KG1 (cell line): ENCODE measurements around the gene SP110.
"Not testable (repeated sequence)": the region's sequence is repeated elsewhere in the genome, so short reads cannot be mapped to it uniquely, and the experiment has no call there.

ENCODE experiments used
- DNase-seq: peaks from one replicate; lab custom pipeline; 2025; lab: John Stamatoyannopoulos, UW

The SP110 gene

DNA sequence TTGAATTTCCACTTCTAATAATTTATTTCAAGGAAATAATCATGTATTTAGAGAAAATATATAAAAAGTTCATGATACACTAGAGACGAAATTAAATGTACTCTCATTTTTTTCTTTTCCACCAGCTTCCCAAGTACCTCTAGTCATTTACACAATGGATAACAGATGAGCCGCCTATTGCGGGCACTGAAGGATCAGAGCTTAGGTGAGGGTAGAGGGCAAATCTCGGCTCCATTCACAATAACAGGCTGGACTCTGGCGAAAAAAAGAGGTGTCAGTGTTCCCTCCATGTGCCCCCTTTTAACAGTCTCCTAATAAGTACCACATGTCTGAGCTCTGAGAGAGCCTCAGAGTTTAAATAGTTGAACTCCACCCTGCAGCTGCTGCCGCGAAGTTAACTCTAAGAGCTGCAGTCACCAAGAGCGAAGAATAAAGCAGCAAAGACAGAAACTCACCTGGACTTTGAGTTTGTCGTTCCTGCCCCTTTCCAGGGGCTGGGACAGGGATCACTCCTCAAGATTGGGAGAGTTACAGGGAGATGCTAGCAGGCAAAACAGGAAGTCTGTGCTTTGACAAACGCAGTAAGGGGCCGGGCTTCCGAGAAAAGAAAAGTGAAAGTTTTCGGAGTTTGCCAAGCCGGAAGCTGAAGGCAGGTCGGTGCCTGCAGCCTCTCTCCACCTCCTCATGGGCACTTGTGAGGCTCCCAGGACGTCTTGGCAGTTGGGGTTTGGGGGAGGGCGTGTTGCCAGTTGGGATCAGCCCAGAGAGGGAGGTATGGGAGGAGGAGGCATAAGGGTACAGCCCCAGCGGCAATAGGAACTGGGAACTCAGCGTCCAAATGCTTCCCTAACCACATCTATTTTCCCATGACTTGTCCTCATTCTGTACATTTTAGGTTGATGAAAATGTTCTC lies at the start of gene SP110:
SP110 (minus strand) TSS at position 566 of the 913 bp plus-strand sequence. CDS start 3,057 bp downstream, outside the sequence.
- peak; percentile 75 for DNase-seq

DNA sequence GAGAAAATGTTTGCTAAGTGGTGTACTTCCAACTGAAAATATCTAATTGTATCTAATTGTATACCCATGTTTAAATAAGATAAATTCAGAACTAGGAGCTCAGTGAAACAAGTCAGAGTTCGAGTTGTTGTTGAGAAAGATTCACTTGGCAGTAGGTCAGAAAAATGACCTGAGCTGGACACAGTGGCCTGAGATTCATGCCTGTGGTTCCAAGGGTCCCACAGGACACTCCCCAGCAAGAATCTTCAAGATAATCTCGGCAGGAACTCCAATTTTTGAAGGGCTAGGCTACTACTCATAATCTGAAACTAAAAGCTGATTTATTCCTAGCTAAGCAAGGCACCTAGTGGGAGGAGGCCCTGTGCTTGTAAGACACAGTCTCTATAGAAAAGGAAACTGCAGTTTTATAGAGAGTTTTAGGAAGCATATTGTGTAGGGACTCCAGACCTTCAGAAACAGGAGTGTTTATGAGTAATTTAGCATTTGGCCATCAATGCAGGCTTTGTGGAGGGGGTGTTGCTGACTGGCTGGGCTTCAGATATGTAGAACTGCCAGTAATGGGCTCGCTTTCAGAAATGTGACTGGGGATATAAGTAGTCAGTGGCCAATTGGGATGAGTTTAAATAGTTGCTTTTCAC lies 48.9 kb upstream of the SP110 start:
- DNase-seq = no peak

DNA sequence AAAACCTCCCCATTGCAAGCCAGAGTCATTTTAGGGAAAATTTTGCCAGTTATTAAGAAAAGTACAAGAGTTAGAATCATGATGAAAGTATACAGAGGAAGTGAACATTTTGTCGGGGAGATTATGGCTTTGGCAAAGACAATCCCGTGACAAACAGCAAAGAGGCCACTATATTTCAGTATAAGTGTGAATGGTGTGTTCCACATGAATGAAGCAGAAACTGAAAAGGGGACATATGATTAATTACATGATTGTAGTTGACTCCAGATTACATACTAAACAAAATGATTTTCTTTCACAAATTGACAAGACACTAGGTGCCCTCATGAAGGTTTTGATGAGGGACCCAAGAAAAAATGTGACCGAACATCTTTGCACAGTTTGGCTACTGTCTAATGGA lies 47.8 kb upstream of the SP110 start:
- DNase-seq = no peak

DNA sequence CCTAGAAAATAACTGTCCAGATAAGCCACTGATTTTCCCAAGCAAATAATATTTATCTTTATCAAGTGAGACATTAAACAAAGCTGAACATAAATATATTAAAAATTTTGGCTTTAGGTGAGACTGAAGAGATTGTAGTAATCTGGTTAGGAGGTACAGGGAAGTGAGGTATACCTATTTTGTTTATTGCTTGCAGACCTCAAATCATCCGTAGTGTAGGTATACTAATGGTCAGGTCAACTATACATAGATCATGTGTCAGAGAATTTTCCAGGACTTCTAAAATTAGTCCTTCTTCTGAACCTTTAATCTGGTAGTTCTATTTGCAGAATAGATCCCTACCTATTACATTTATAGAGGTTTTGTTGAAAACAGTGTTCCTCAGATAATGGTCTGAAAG lies 47.3 kb upstream of the SP110 start:
- no peak for DNase-seq

DNA sequence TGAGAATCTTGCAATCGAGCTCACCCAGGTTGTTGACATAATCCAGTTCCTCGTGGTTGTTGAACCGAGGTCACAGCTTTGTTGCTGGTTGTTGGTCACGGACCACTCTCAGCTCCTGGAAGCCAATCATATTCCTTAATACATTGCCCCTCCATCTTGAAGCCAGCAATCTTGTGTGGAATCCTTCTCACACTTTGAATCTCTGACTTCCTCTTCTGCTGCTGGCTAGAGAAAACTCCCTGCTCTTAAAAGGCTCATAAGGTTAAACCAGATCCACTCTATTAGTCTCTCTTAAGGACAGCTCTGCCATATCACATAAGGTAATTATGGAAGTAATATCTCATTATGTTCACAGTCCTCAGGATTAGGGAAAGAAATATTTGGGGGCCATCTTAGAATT lies 46.9 kb upstream of the SP110 start:
- DNase-seq = no peak

DNA sequence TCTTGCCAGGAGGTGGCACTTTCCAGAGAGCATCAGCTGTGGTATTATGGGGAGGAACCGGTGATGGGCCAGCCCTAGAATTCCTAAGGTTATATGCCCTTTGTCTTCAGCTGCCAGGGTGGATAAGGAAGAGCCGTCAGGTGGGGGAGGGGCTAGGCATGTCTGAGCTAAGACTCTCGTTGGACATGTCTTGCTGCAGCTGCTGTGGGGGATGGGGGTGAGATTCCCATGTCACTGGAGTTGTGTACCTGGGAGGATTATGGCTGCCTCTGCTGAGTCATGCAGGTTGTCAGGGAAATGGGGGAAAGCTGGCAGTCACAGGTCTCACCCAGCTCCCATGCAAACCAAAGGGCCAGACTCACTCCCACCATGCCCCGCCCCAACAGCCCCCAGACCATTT lies 45.2 kb upstream of the SP110 start:
- DNase-seq = not testable (repeated sequence)

DNA sequence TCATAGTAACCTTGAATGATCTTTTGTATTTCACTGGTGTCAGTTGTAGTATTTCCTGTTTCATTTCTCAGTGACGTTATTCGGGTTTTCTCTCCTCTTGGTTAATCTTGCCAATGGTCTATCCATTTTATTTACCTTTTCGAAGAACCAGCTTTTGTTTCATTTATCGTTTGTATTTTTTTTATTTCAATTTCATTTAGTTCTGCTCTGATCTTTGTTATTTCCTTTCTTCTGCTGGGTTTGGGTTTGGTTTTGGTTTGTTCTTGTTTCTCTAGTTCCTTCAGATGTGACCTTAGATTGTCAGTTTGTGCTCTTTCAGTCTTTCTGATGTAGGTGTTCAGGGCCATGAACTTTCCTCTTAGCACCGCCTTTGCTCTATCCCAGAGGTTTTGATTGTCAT lies 42.5 kb upstream of the SP110 start:
- no peak for DNase-seq

DNA sequence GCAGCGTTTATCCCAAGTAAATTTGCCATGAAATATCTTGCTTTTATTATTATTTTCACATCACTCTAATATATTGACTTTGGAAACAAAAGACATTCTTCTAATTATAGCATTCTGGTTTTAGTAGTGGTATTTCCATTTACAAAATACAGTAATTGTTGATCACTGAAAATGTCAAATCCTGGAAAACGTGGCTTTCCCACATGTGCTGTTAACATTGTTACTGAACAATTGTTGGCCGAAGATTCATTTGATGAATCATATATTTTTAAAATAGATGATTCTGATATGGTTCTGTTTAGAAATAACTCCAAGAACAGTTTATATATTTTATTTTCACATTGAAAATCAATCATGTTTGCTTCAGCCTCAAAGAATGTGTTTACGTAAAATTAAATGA lies 38.7 kb upstream of the SP110 start:
- no peak for DNase-seq

DNA sequence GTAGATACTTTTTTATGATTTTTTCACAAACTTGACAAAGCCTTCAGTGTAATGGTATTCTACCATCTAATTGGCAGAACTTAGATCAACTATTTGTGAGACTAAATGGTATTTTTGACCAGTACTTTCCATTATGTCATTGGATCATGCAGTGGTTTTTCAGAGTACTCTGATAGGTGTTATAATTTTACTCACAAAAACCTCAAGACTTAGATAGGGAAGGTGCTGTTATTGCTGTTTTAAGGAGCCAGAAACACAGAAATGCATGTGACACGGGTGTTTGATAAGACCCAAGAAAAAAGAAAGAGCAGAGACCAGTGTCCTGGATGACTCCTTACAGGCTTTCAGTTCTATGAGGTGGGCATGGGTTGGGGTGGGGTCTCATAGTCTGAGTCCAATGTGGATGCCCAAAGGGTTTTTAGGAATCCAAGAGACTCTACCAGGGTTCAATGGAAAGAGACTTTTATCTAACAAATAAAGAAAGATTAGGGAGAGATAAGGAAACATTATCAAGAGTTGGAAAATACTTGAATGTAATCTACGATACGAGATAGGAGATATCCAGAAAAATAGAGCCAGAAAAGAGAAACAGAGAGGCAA lies 37.0 kb upstream of the SP110 start:
- DNase-seq = no peak

DNA sequence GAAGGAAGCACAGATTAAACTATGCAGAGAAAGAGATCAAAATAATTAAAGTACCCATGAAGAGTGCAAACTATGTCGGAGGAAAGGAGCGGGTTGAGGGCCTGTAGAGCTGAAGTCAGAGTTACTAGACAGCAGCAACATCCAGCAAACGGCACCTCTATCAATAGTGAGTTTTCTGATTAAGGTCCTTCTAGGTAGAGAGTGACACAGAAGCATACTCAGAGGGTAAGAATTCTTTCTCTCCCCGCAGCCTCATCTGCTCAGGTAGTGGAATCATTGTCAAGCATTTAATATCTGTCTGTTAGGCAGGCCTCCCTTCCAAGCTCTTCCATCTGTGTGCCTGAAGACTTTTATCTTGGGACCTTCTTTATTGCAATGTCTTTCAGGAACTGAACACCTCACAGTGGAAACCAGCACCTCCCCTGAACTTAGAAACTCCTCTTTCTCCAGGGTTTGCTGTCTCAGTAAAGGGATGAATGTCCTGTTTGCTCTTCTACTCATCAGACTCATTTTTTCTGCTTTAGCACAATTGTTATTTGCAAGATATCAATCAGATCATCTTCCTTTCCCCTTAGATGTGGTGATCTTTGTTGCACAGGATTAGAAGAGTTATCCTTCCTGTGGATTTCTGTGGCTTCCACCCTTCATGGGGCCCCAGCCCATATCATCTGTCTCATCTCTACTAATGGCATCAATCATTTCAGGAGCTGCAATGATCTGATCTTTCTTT lies 34.5 kb upstream of the SP110 start:
- no peak for DNase-seq

DNA sequence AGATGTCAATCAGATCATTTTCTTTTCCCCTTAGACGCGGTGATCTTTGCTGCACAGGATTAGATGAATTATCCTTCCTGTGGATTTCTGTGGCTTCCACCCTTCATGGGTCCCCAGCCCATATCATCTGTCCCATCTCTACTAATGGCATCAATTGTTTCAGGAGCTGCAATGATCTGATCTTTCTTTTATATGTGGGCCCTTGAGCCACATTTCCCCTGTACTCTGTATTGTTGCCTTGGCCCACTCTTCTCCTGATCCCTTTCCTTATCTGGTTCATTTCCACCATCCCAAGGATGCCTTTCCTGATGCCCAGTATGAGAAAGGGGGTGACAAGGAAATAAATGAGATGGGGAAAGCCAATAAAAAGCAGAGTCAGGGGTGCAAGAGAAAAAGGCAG lies 30.4 kb upstream of the SP110 start:
- no peak for DNase-seq

DNA sequence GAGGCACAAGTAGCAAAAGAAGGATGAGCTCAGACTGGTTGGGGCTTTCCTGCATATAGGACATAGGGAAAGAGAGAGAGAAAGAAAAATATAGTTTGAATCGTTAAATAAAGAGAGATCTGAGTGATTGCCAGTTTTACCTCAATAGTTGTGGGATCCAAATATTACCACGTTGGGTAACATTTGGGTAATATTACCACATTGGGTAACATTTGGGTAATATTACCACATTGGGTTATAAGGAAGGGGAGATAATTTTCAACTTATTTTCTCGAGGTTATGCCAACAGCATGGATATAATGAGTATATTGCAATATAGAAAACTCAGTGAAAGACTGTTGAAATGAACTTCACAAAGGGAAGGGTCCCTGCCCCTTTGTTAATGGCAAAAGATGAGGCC lies 26.4 kb upstream of the SP110 start:
- no peak for DNase-seq

DNA sequence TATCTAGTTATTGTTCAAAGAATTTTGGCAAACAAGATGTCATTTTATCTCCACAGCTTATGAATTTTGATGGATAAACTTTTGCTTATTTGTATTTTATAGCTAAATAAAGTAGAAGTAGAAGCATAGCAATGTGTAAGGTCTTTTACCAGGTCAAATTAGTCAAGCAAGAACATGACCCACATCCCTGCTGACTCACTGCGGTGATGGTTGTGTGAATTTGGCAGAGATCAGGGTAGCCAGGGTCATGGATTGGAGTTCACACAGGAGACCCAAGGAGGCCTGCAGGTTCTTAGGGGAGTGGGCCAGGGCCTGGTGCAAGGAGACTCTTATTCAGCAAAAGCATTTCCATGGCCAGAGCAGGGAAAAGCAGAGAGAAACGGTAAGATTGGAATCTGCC lies 24.4 kb upstream of the SP110 start:
- DNase-seq = no peak

DNA sequence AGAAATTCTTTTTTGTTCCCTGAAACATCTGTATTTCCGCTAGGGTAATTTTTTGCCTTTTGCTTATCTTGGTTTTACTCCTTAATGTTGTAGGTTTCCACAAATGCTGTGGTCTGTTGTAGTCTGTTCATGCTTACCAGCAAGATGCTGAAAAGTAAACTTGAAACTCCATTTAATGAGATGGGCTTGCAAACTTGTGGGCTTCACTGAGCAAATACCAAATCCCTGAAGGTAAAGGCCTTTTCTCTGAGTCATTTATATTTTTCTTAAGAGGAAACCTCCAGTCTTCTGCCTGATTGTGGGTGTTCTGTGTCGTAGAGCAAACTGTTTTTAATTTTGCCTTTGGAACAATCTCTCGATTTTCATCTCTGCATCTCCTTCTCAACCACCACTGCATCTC lies 15.1 kb upstream of the SP110 start:
- DNase-seq = no peak

DNA sequence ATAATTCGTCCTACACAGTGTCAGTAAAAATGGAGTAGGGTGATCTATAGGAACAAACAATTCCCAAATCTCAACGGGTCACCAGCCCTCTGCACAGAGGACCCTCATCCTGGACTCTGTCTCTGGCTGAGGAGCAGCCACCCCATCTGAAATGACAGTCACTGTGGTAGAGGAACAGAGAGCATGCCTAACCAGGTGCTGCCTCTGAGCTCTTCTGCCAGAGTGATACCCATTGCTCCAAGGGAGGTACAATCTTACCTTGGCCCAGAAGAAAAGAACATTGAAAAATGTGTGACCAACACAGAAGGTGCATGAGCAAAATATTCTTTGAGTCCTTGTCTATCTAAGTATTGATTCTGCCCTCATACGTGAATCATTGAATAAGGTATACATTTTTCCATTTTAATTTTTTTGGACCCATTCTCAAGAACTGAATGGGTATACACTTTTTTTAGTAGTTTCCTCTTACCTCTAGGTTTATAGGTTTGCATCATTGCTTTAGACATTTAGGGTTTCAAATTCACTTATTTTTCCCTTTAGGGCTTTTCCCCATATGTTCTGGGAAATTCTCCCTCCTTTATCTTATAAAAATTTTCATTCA lies 14.4 kb upstream of the SP110 start:
- no peak for DNase-seq

DNA sequence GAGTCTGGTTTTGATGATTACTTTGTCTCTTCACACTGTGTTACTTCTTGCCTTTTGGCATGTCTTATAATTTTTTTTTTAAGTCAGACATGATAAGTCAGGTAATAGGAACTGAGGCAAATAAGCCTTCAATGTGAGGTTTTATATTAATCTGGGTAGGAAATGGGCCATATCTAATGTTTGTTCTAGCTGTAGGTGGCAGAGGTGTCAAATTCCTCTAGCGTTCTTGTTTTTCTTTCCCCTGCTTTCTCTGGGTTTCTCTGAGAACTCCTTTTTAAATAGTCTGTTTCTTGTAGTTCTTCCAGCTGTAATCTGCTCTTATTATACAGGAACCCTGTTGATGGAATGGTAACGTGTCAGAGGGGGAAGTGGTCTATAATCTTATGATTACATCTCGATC lies 11.5 kb upstream of the SP110 start:
- DNase-seq = no peak

DNA sequence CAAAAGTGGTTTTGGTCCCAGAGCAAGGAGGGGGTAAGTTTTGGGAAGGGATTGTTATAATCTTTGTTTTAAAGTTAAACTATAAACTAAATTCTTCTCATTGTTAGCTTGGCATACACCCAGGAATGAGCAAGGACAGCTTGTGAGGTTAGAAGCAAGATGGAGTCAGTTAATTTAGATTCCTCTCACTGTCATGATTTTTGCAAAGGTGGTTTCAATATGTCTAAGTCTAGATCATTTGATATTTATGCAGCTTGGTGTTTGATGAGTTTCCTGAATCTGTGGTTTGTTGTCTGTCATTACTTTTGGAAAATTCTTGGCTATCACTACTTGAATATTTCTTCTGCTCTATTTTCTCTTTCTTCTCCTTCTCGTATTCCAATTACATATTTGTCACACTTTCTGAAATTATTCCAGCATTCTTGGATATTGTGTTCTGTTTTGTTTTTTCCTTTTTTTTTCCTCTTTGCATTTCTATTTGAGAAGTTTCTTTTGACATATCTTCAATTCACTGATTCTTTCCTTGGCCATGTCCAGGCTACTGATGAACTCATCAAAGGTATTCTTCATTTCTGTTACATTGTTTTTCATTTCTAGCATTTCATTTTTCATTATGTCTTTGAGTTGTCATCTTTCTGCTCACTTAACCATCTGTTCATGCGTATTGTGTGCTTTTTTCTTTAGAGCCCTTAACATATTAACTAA lies 10.9 kb upstream of the SP110 start:
- DNase-seq = no peak

DNA sequence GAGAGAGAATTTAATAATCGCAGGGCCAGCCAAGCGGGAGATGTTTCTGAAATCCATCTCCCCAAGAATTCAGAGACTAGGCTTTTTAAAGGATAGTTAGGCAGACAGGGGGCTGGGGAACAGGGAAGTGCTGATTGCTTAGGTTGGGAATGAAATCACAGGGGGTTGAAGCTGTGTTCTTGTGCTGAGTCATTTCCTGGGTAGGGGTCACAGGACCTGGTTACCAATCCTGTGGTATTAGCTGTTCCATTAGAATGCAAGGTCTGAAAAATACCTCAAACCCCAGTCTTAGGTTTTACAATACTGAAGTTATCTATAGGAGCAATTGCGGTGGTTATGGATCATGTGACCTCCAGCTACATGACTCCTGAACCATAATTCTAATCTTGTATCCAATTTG lies 10.3 kb upstream of the SP110 start:
- DNase-seq = no peak

DNA sequence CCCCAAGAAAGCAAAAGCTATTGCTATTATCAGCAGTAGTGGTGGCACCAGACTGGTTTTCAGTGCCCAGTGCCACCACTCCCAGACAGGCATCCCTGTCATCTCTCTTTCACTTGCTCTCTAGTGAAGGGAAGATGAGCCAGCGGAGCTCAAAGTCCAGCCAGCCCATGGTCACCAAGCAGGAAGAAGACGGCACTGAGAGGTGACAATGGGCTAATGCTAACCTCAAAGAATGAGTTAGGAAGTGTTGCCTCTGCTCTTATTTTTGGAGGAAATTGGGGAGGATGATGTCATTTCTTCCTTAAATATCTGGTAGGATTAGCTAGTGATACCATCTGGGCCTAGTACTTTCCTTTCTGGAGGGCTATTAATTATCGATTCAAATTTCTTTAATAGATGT lies 7.4 kb upstream of the SP110 start:
- no peak for DNase-seq

DNA sequence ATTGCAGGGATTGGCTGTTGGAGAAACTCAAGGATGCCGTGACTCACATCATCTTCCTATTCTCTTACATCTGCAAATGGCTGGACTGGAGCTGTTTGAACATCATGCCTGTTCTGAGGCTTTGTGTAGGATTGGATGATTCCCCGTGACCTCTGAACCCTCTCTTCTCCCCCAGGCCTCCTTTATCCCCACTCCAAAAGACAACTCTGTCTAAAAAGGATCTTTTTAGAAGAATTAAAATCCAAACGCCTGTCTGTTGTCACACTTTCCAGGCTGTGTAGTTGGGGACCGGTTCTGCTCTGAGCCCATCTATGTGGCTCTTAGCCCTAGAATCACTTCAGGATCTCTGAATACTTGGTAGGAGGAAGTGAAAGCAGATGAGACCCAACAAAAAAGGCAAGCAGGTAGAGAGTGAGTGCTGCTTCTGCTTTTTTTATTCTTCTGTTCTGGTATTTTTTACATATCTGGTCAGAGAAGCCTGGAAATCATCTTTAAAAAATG lies 6.3 kb upstream of the SP110 start:
- DNase-seq = no peak

DNA sequence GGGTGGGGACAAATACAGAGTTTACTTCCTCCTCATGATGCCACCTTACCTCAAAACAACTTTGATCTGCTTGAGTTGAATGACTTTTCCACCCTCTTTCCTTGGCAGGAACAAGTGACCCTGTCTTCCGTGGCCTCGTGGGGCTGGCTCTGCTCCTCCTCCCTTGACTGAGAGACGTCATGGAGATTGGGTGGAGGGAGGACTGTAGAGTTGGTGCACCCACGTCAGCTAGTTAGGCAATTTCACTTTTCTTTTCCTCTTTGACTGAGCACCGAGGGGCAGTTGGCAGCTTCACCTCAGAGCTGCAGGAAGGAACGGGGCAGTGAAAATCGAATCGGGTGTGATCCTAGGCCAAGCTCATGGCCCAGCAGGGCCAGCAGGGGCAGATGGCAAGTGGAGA lies 5.7 kb upstream of the SP110 start, which contains the start of gene SP140:
SP140 (plus strand) TSS at position 251 of the 400 bp plus-strand sequence; CDS start at position 360, 109 bp downstream.
- no peak for DNase-seq
